GM23338 (cell line): ENCODE results near the gene NDUFS7. TPM values are rescaled to one million over a fixed set of nuclear protein-coding genes. Genes with fewer than 3 reads are reported as not detected.

Experiments
- ATAC-seq: fragments of 200-7000 bp; cut with Tn5 transposase; 3 replicates; pipeline ENCODE4 v1.9.1; 2020
- DNase-seq: peaks from one replicate; pipeline ENCODE4 v3.0.0-alpha.2; 2015; ENCODE audit warnings: low spot score
- H2AFZ ChIP-seq: fragments of 200-600 bp; sonication (generic); 2 replicates; pipeline ENCODE4 v1.8.0; 2016; ENCODE audit warnings: antibody characterized with exemption, mild to moderate bottlenecking, moderate library complexity
- H3F3A ChIP-seq: fragments of 200-600 bp; sonication (generic); replicated peaks from 2 replicates; pipeline ENCODE4 v1.8.0; 2017; ENCODE audit warnings: antibody characterized with exemption, mixed run types, low read depth
- H3K27ac ChIP-seq: fragments of 200-600 bp; sonication (generic); 2 replicates; pipeline ENCODE4 v1.6.1; 2016; ENCODE audit warnings: low read depth
- H3K27me3 ChIP-seq: fragments of 200-600 bp; sonication (generic); 2 replicates; pipeline ENCODE4 v1.8.0; 2016; ENCODE audit warnings: mild to moderate bottlenecking, mixed run types, moderate library complexity; ENCODE audit not compliant: insufficient read depth
- H3K36me3 ChIP-seq: fragments of 200-600 bp; sonication (generic); 2 replicates; pipeline ENCODE4 v1.8.0; 2016; ENCODE audit warnings: mild to moderate bottlenecking; ENCODE audit not compliant: insufficient read depth
- H3K4me1 ChIP-seq: fragments of 200-600 bp; sonication (generic); 2 replicates; pipeline ENCODE4 v1.8.0; 2016; ENCODE audit warnings: mild to moderate bottlenecking, moderate library complexity; ENCODE audit not compliant: insufficient read depth
- H3K4me2 ChIP-seq: fragments of 200-600 bp; sonication (generic); 2 replicates; pipeline ENCODE4 v1.7.1; 2017; ENCODE audit warnings: mixed run types
- H3K4me3 ChIP-seq: fragments of 200-600 bp; sonication (generic); 2 replicates; pipeline ENCODE4 v1.6.1; 2016; ENCODE audit warnings: mixed run types
- H3K79me2 ChIP-seq: fragments of 200-600 bp; sonication (generic); replicated peaks from 2 replicates; pipeline ENCODE4 v1.8.0; 2017; ENCODE audit warnings: mild to moderate bottlenecking; ENCODE audit not compliant: insufficient read depth
- H3K9me2 ChIP-seq: fragments of 200-600 bp; sonication (generic); 2 replicates; pipeline ENCODE4 v1.8.0; 2017; ENCODE audit not compliant: insufficient read depth
- H4K20me1 ChIP-seq: fragments of 200-600 bp; sonication (generic); replicated peaks from 2 replicates; pipeline ENCODE4 v1.8.0; 2017; ENCODE audit warnings: mild to moderate bottlenecking; ENCODE audit not compliant: insufficient read depth
- H3K27ac Mint-ChIP-seq: 2 replicates; pipeline ENCODE4 v1.8.0; 2020; ENCODE audit warnings: inconsistent platforms, mild to moderate bottlenecking, moderate library complexity, mixed read lengths
- H3K27me3 Mint-ChIP-seq: 3 replicates; pipeline ENCODE4 v1.8.0; 2022; ENCODE audit warnings: low read depth, mild to moderate bottlenecking, moderate library complexity, mixed read lengths, inconsistent platforms; ENCODE audit not compliant: insufficient read depth, poor library complexity
- H3K36me3 Mint-ChIP-seq: 3 replicates; pipeline ENCODE4 v1.8.0; 2021; ENCODE audit warnings: low read depth, mild to moderate bottlenecking, inconsistent platforms, moderate library complexity, mixed read lengths
- H3K4me1 Mint-ChIP-seq: 3 replicates; pipeline ENCODE4 v1.8.0; 2020; ENCODE audit warnings: mild to moderate bottlenecking, inconsistent platforms, mixed read lengths
- H3K4me3 Mint-ChIP-seq: 3 replicates; pipeline ENCODE4 v1.8.0; 2021; ENCODE audit warnings: moderate library complexity, mild to moderate bottlenecking, inconsistent platforms, mixed read lengths
- H3K9me3 Mint-ChIP-seq: 3 replicates; pipeline ENCODE4 v1.8.0; 2020; ENCODE audit warnings: moderate library complexity, mild to moderate bottlenecking, inconsistent platforms, mixed read lengths
- CREB1 ChIP-seq: fragments of 250-450 bp; sonication (Bioruptor Pico); IDR thresholded peaks from 2 replicates; pipeline ENCODE4 v1.5.0; 2020; ENCODE audit warnings: low read depth, mild to moderate bottlenecking, moderate library complexity
- CTCF ChIP-seq, 2 experiments: fragments of 200-600 bp in 1 of 2; sonication (generic) in 1 of 2; conservative IDR thresholded peaks; 2 replicates each; pipeline versions ENCODE4 v1.5.1 to v1.6.1; 2016 to 2017; ENCODE audit warnings: antibody characterized with exemption in 2 of 2, low read depth in 2 of 2, mild to moderate bottlenecking in 2 of 2, moderate library complexity in 1 of 2
- EZH2phosphoT487 ChIP-seq: fragments of 200-600 bp; sonication (generic); IDR thresholded peaks from one replicate; pipeline ENCODE4 v1.8.1; 2018; ENCODE audit warnings: antibody characterized with exemption; ENCODE audit not compliant: unreplicated experiment
- POLR2AphosphoS5 ChIP-seq: IDR thresholded peaks from 2 replicates; pipeline ENCODE4 v1.6.1; 2016; ENCODE audit warnings: antibody characterized with exemption, low read depth
- STAT1 ChIP-seq: IDR thresholded peaks from one replicate; pipeline ENCODE4 v1.6.1; 2016; ENCODE audit warnings: antibody characterized with exemption; ENCODE audit not compliant: unreplicated experiment
- ZNF462 ChIP-seq: fragments of 250-450 bp; sonication (Bioruptor Pico); IDR thresholded peaks from 2 replicates; pipeline ENCODE4 v1.5.0; 2020; ENCODE audit warnings: mild to moderate bottlenecking, moderate library complexity
- polyA plus RNA-seq: library from polyadenylated mRNA; unstranded; fragments of >200 nt; fragmentation: Nextera tagmentation; extraction: Ambion mirVana; gene quantifications from 2 replicates; pipeline ENCODE4 v1.2.1, GENCODE V29; 2016
- total RNA-seq: library from RNA; depleted of rRNA; stranded (reverse); fragments of >200 nt; shearing (Covaris generic); gene quantifications from 2 replicates; pipeline ENCODE4 v1.2.3, GENCODE V29; 2014

Gene NDUFS7
- total and polyA plus RNA-seq, 2 experiments from 2014 or later, result 132 to 203 TPM

DNA sequence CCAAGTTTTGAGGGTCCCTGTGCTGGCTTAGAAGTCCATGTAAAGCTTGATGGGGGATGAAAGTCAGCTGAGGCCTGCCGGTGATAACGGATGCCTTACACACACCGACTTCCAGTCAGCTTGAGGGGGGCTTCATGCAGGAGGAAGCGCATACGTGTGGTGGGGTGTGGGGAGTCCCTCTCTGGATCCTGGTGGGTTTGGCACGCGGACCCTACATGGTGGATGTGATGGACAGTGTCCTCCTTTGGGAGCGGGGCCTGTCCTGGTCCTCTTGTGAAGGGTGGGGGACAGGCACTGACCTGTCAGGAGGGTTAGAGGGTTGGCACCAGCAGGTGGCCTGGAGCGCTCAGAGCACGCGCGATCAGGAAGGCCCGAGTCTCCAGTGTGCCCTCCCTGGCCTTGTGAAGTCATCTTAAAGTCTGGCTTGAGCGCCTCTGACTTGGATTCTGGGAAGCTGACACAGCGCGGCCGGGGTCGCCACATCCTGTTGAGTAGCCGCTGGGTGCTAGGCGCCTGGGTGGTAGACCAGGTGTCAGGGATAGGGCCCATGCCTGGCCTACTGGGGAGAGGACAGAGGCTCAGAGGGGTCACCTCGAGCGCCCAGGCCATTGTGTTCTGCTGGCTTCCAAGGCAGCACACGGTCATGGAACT is 26.6 kb downstream of the NDUFS7 start (continued):
- TF ChIP-seq ZNF462, result no peak
- TF ChIP-seq POLR2AphosphoS5, result no peak

DNA sequence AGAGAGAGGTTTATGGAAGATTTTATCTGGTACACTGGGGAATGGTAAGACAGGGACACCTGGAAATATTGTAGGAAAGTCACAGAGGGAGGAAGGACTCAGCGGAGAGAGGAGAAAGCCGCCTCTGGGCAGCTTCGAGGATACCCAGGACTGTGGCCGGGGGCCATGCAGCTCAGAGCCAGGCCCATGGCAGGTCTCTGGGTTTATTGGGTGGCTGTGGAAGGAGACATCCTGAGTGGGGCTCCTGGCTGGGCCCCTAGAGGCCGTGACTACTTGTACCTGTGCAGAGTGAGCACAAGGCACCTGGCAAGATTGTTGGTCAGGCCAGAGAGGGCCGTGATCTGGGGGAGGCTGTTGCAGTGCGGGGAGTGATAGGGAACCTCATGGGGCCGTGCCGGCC is 27.1 kb downstream of the NDUFS7 start:
- H3K27me3 Mint-ChIP-seq, result peaks cover 30% of the 10 kb centered on the region
- Histone ChIP-seq H3K4me3 (0 out of 2 replicates have a peak overlapping the region, but pooled peaks have one; percentile 17), H3K36me3 (no peaks in the 10 kb centered on the region), H3K79me2 (peaks cover 80% of the 10 kb centered on the region), H3F3A (peaks cover 10% of the 10 kb centered on the region), H3K4me2 (peak overlapping the region; percentile 96; the same call in 1 of the 2 replicates), H4K20me1 (peaks cover 49% of the 10 kb centered on the region), H3K27ac (peak overlapping the region; percentile 85), H2AFZ (no peak overlapping the region), H3K9me2 (no peaks in the 10 kb centered on the region), H3K27me3 (no peaks in the 10 kb centered on the region), H3K4me1 (peaks cover 26% of the 10 kb centered on the region)
- DNase-seq (no peak), ATAC-seq (no peak)
- peak overlapping the region; percentile 78 for H3K27ac Mint-ChIP-seq
- no peaks in the 10 kb centered on the region for H3K9me3 Mint-ChIP-seq
- H3K36me3 Mint-ChIP-seq, result peaks cover 32% of the 10 kb centered on the region
- peaks cover 48% of the 10 kb centered on the region for H3K4me1 Mint-ChIP-seq
- peak overlapping the region; percentile 95 for H3K4me3 Mint-ChIP-seq
- TF ChIP-seq CREB1 (CRISPR knock-in tag) (no peak), POLR2AphosphoS5 (no peak), ZNF462 (no peak), STAT1 (no peak), CTCF (conservative IDR thresholded peaks at IDR 0.05; ENCODE audit: low read depth in 2 of 2) (no peak), EZH2phosphoT487 (no peak)
